ENCODE data around the gene MKLN1.

Gene MKLN1

DNA sequence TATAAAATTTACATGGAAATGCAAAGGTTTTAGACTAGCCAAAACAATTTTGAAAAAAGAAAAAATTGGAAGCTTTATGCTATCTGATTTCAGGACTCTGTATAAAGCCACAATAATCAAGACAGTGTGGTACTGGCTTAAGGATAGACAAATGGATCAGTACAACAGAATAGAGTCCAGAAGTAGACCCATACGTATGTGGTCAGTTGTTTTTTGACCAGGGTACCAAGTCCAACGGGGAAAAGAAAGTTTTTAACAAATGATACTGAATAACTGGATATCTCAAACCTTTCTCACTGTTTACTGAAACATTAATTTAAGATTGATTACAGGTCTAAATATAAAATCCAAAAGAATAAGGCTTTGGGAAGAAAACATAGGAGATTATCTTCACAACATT is 149.1 kb downstream of the MKLN1 start:
- Histone ChIP-seq H3K36me3 (ENCODE audit: insufficient read depth, low read depth, low read length) (peaks cover 12% of the 10 kb centered on the region; the same call in 1 of the 2 replicates), H3K27ac (ENCODE audit: low read length) (no peak overlapping the region), H3K27me3 (ENCODE audit: insufficient read depth, low read length) (no peaks in the 10 kb centered on the region), H3K4me1 (ENCODE audit: insufficient read depth, low read length) (peaks cover 9% of the 10 kb centered on the region; the same call in 1 of the 2 replicates), H3K9me3 (ENCODE audit: insufficient read depth, low read depth, low read length) (no peaks in the 10 kb centered on the region), H3K4me3 (ENCODE audit: low read length) (no peak overlapping the region), H3K9ac (ENCODE audit: low read depth, low read length) (no peak overlapping the region)

GRCh38 chr7:131480384-131481315 is 153.0 kb downstream of the MKLN1 start:
- Histone ChIP-seq H3K9ac (ENCODE audit: low read depth, low read length) (no peak overlapping the region), H3K27ac (ENCODE audit: low read length) (peak overlapping the region; percentile 12), H3K27me3 (ENCODE audit: insufficient read depth, low read length) (no peaks in the 10 kb centered on the region), H3K4me3 (ENCODE audit: low read length) (no peak overlapping the region), H3K36me3 (ENCODE audit: insufficient read depth, low read depth, low read length) (no peaks in the 10 kb centered on the region; the same call in 1 of the 2 replicates), H3K9me3 (ENCODE audit: insufficient read depth, low read depth, low read length) (no peaks in the 10 kb centered on the region), H3K4me1 (ENCODE audit: insufficient read depth, low read length) (peaks cover 9% of the 10 kb centered on the region; the same call in 1 of the 2 replicates)

DNA sequence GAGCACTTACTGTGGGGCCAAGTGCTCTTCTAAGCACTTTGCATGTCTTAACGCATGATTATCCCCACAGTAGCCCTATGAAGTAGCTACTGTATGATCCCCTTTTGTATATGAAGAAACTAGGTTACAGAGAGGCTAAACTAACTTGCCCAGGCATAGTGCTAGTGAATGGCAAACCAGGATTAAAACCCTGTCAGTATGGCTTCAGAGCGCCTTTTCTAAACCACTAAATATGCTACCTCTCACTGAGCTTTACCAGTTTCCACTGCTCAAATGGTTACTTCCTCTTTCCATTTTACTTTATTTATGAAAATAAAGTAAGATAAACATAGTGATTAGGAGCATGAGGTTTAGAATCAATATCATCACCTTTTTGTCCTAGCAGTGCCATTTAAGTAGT is 155.1 kb downstream of the MKLN1 start:
- Histone ChIP-seq H3K27ac (ENCODE audit: low read length) (no peak overlapping the region), H3K9ac (ENCODE audit: low read depth, low read length) (no peak overlapping the region), H3K27me3 (ENCODE audit: insufficient read depth, low read length) (no peaks in the 10 kb centered on the region), H3K9me3 (ENCODE audit: insufficient read depth, low read depth, low read length) (no peaks in the 10 kb centered on the region), H3K4me1 (ENCODE audit: insufficient read depth, low read length) (peaks cover 9% of the 10 kb centered on the region; the same call in 1 of the 2 replicates), H3K36me3 (ENCODE audit: insufficient read depth, low read depth, low read length) (peaks cover 6% of the 10 kb centered on the region; the same call in 1 of the 2 replicates), H3K4me3 (ENCODE audit: low read length) (no peak overlapping the region)

DNA sequence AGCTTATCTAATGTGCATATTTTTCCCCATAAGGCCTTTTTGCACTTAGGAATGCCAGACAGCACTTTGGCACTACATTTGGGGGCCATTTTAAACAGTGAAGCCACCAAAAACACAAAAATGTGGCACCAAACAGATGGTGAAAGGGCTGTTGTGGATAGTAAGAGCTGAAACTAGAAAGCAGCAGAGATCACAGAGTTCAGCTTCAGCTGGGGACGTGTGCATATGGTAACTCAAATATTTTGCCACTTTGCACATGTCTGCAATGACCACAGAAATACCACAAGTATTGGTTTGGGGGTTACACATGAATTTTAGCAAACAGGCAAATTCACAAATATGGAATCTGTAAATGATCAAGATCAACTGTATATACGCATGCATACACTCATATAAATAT is 155.9 kb downstream of the MKLN1 start:
- Histone ChIP-seq H3K4me3 (ENCODE audit: low read length) (no peak overlapping the region), H3K27ac (ENCODE audit: low read length) (no peak overlapping the region), H3K9ac (ENCODE audit: low read depth, low read length) (no peak overlapping the region), H3K4me1 (ENCODE audit: insufficient read depth, low read length) (peaks cover 9% of the 10 kb centered on the region; the same call in 1 of the 2 replicates), H3K9me3 (ENCODE audit: insufficient read depth, low read depth, low read length) (no peaks in the 10 kb centered on the region), H3K36me3 (ENCODE audit: insufficient read depth, low read depth, low read length) (peaks cover 6% of the 10 kb centered on the region; the same call in 1 of the 2 replicates), H3K27me3 (ENCODE audit: insufficient read depth, low read length) (no peaks in the 10 kb centered on the region)

DNA sequence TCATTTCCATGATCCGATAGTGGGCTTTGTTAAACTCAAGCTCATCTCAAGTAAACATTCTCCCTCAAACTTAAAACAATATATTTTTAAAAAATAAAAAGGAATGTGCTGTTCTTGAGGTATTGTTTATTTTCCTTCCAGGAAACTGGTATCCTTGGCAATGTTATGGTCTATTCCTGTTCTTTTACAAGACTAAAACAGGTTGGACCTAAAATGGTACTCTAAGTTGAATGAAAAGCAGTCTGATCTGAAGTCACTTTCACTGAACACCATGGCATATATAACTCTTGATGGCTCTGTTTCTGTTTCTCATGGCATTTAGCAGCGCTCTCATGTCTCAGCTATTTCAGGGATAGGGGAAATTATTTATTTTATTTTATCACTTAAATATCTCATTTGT is 158.7 kb downstream of the MKLN1 start:
- Histone ChIP-seq H3K9me3 (ENCODE audit: insufficient read depth, low read depth, low read length) (no peaks in the 10 kb centered on the region), H3K4me3 (ENCODE audit: low read length) (no peak overlapping the region), H3K27me3 (ENCODE audit: insufficient read depth, low read length) (no peaks in the 10 kb centered on the region), H3K9ac (ENCODE audit: low read depth, low read length) (no peak overlapping the region), H3K4me1 (ENCODE audit: insufficient read depth, low read length) (no peaks in the 10 kb centered on the region), H3K36me3 (ENCODE audit: insufficient read depth, low read depth, low read length) (peaks cover 6% of the 10 kb centered on the region; the same call in 1 of the 2 replicates), H3K27ac (ENCODE audit: low read length) (no peak overlapping the region)

DNA sequence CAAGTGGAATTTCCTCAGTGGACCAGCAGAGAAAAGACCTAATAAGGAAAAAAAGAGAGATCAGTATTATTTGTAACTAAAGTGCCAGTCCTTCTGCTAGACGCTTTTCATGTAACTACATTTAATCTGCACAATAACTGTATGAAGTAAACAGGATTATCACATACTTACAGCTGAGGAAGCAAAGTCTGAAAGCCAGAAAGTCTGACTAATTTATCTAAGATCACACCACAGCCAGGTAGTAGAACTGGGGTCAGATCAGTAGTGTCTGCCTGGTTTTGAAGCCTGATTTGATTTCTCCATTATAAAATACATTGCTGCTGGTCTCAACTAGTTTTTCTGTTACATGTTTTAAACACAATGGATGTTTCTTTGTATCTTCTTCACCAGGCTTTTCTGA is 159.5 kb downstream of the MKLN1 start:
- H3K4me3 ChIP-seq (ENCODE audit: low read length) = no peak overlapping the region
- no peaks in the 10 kb centered on the region for H3K27me3 ChIP-seq (ENCODE audit: insufficient read depth, low read length)
- H3K36me3 ChIP-seq (ENCODE audit: insufficient read depth, low read depth, low read length) = peaks cover 6% of the 10 kb centered on the region; the same call in 1 of the 2 replicates
- no peaks in the 10 kb centered on the region for H3K9me3 ChIP-seq (ENCODE audit: insufficient read depth, low read depth, low read length)
- no peak overlapping the region for H3K9ac ChIP-seq (ENCODE audit: low read depth, low read length)
- no peak overlapping the region for H3K27ac ChIP-seq (ENCODE audit: low read length)
- H3K4me1 ChIP-seq (ENCODE audit: insufficient read depth, low read length) = no peaks in the 10 kb centered on the region

- Histone ChIP-seq H3K4me1 (ENCODE audit: insufficient read depth, low read length) (no peaks in the 10 kb centered on the region), H3K9ac (ENCODE audit: low read depth, low read length) (no peak overlapping the region), H3K9me3 (ENCODE audit: insufficient read depth, low read depth, low read length) (no peaks in the 10 kb centered on the region), H3K27me3 (ENCODE audit: insufficient read depth, low read length) (no peaks in the 10 kb centered on the region), H3K4me3 (ENCODE audit: low read length) (no peak overlapping the region), H3K36me3 (ENCODE audit: insufficient read depth, low read depth, low read length) (peaks cover 6% of the 10 kb centered on the region; the same call in 1 of the 2 replicates), H3K27ac (ENCODE audit: low read length) (no peak overlapping the region)
Observed at GRCh38 chr7:131488361-131488760, 160.7 kb downstream of the MKLN1 start.

DNA sequence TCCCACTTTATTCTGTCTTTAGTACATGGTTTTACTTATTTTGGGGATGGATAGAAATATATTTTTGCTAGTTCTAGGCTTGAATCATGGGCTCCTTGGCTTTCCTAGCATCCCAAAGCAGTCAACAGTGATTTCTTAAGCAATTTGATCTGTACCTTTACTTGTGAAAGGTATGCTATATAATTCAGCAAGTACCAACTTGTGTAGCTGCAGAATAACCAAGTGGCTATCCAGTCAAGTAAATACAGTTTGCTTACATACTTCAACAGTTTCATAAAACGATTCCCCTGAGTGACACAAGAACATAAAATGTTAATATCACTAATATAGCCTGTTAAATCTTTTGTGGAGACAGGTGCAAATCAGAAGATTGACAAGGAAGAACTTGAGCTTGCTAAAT is 161.5 kb downstream of the MKLN1 start:
- H3K36me3 ChIP-seq (ENCODE audit: insufficient read depth, low read depth, low read length) = peaks cover 6% of the 10 kb centered on the region; the same call in 1 of the 2 replicates
- no peak overlapping the region for H3K9ac ChIP-seq (ENCODE audit: low read depth, low read length)
- H3K4me1 ChIP-seq (ENCODE audit: insufficient read depth, low read length) = no peaks in the 10 kb centered on the region
- H3K4me3 ChIP-seq (ENCODE audit: low read length) = no peak overlapping the region
- no peaks in the 10 kb centered on the region for H3K9me3 ChIP-seq (ENCODE audit: insufficient read depth, low read depth, low read length)
- H3K27me3 ChIP-seq (ENCODE audit: insufficient read depth, low read length) = no peaks in the 10 kb centered on the region
- H3K27ac ChIP-seq (ENCODE audit: low read length) = no peak overlapping the region

GRCh38 chr7:131489881-131490280 is 162.2 kb downstream of the MKLN1 start:
- no peak overlapping the region for H3K4me3 ChIP-seq (ENCODE audit: low read length)
- H3K36me3 ChIP-seq (ENCODE audit: insufficient read depth, low read depth, low read length) = peaks cover 6% of the 10 kb centered on the region; the same call in 1 of the 2 replicates

GRCh38 chr7:131493081-131493480 is 165.4 kb downstream of the MKLN1 start:
- no peak overlapping the region for H3K4me3 ChIP-seq (ENCODE audit: low read length)
- H3K27me3 ChIP-seq (ENCODE audit: insufficient read depth, low read length) = no peaks in the 10 kb centered on the region
- peaks cover 11% of the 10 kb centered on the region; the same call in 1 of the 2 replicates for H3K36me3 ChIP-seq (ENCODE audit: insufficient read depth, low read depth, low read length)
- H3K9me3 ChIP-seq (ENCODE audit: insufficient read depth, low read depth, low read length) = no peaks in the 10 kb centered on the region
- no peak overlapping the region for H3K9ac ChIP-seq (ENCODE audit: low read depth, low read length)
- H3K27ac ChIP-seq (ENCODE audit: low read length) = no peak overlapping the region
- no peaks in the 10 kb centered on the region for H3K4me1 ChIP-seq (ENCODE audit: insufficient read depth, low read length)

More at GRCh38 chr7:131489881-131490280, 162.2 kb downstream of the MKLN1 start:
- H3K9me3 ChIP-seq (ENCODE audit: insufficient read depth, low read depth, low read length) = no peaks in the 10 kb centered on the region
- H3K4me1 ChIP-seq (ENCODE audit: insufficient read depth, low read length) = no peaks in the 10 kb centered on the region
- H3K27me3 ChIP-seq (ENCODE audit: insufficient read depth, low read length) = no peaks in the 10 kb centered on the region
- no peak overlapping the region for H3K9ac ChIP-seq (ENCODE audit: low read depth, low read length)
- no peak overlapping the region for H3K27ac ChIP-seq (ENCODE audit: low read length)

DNA sequence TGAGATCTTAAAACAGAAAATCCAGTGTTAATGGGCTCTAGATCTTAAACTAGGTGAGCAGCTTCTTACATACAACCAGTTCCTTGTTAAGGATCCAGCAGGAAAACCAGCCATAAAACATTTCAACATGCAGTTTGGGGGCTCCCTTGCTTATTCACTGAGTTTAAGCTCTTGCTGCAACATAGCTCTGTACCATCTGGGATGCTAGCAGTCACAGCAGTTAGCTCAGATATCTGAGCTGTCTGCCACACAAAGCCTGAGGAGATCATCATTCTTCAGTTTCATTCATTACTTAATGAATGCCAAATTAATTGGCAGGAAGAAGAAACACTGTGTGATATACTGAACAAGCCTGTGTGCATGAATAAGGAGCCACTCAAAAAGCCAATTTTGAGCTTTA is 165.9 kb downstream of the MKLN1 start:
- H3K4me1 ChIP-seq (ENCODE audit: insufficient read depth, low read length) = no peaks in the 10 kb centered on the region
- no peak overlapping the region for H3K4me3 ChIP-seq (ENCODE audit: low read length)
- H3K36me3 ChIP-seq (ENCODE audit: insufficient read depth, low read depth, low read length) = peaks cover 16% of the 10 kb centered on the region
- no peak overlapping the region for H3K27ac ChIP-seq (ENCODE audit: low read length)
- H3K27me3 ChIP-seq (ENCODE audit: insufficient read depth, low read length) = no peaks in the 10 kb centered on the region
- no peak overlapping the region for H3K9ac ChIP-seq (ENCODE audit: low read depth, low read length)
- no peaks in the 10 kb centered on the region for H3K9me3 ChIP-seq (ENCODE audit: insufficient read depth, low read depth, low read length)

GRCh38 chr7:131494182-131494581 is 166.5 kb downstream of the MKLN1 start:
- no peak overlapping the region for H3K9ac ChIP-seq (ENCODE audit: low read depth, low read length)
- H3K9me3 ChIP-seq (ENCODE audit: insufficient read depth, low read depth, low read length) = no peaks in the 10 kb centered on the region
- H3K36me3 ChIP-seq (ENCODE audit: insufficient read depth, low read depth, low read length) = peaks cover 22% of the 10 kb centered on the region
- H3K27me3 ChIP-seq (ENCODE audit: insufficient read depth, low read length) = no peaks in the 10 kb centered on the region
- no peaks in the 10 kb centered on the region for H3K4me1 ChIP-seq (ENCODE audit: insufficient read depth, low read length)
- H3K27ac ChIP-seq (ENCODE audit: low read length) = no peak overlapping the region
- H3K4me3 ChIP-seq (ENCODE audit: low read length) = no peak overlapping the region

All from iPS-20b (cell line).